ENCODE results near the gene MYOD1. TPM values are rescaled to one million over a fixed set of nuclear protein-coding genes. Genes with fewer than 3 reads are reported as not detected.

The MYOD1 gene
- polyA plus RNA-seq, 1 donor = 0.10 TPM

GRCh38 chr11:17734986-17735817, 15.8 kb downstream of the MYOD1 start:
- no CpG with 5 or more reads among the region's 73 CpGs for WGBS (ENCODE audit: insufficient coverage, low lambda C conversion rate)
- H3K27ac ChIP-seq (ENCODE audit: low read length) = no peak overlapping the region
- no peak overlapping the region for H3K4me3 ChIP-seq (ENCODE audit: low read length)
- H3K27me3 ChIP-seq (ENCODE audit: control insufficient read depth, insufficient read depth, low read length) = peaks cover 80% of the 10 kb centered on the region
- H3K4me1 ChIP-seq (ENCODE audit: control insufficient read depth, insufficient read depth, low read length) = peaks cover 7% of the 10 kb centered on the region
- DNase-seq = peak; percentile 56 to 77
- no peaks in the 10 kb centered on the region for H3K36me3 ChIP-seq (ENCODE audit: control insufficient read depth, insufficient read depth, low read length)
- peaks cover 3% of the 10 kb centered on the region for H3K9me3 ChIP-seq (ENCODE audit: control insufficient read depth, low read depth, low read length)

- Histone ChIP-seq H3K4me3 (ENCODE audit: low read length) (no peak overlapping the region), H3K36me3 (ENCODE audit: control insufficient read depth, insufficient read depth, low read length) (no peaks in the 10 kb centered on the region), H3K4me1 (ENCODE audit: control insufficient read depth, insufficient read depth, low read length) (peaks cover 7% of the 10 kb centered on the region), H3K27ac (ENCODE audit: low read length) (no peak overlapping the region), H3K27me3 (ENCODE audit: control insufficient read depth, insufficient read depth, low read length) (peaks cover 77% of the 10 kb centered on the region), H3K9me3 (ENCODE audit: control insufficient read depth, low read depth, low read length) (peaks cover 3% of the 10 kb centered on the region)
- no CpG with 5 or more reads among the region's 102 CpGs for WGBS (ENCODE audit: insufficient coverage, low lambda C conversion rate)
- DNase-seq = peak in 1 of 2 donors; percentile 17
These were observed 16.6 kb downstream of the MYOD1 start for GRCh38 chr11:17735818-17736578.

- Histone ChIP-seq H3K27me3 (ENCODE audit: control insufficient read depth, insufficient read depth, low read length) (peaks cover 74% of the 10 kb centered on the region), H3K36me3 (ENCODE audit: control insufficient read depth, insufficient read depth, low read length) (no peaks in the 10 kb centered on the region), H3K4me3 (ENCODE audit: low read length) (no peak overlapping the region), H3K4me1 (ENCODE audit: control insufficient read depth, insufficient read depth, low read length) (peaks cover 7% of the 10 kb centered on the region), H3K27ac (ENCODE audit: low read length) (no peak overlapping the region), H3K9me3 (ENCODE audit: control insufficient read depth, low read depth, low read length) (peaks cover 3% of the 10 kb centered on the region)
- no peak for DNase-seq
- 30% methylated on average over 2 of the region's 12 CpGs for WGBS (ENCODE audit: insufficient coverage, low lambda C conversion rate)
These were observed 17.2 kb downstream of the MYOD1 start for GRCh38 chr11:17736579-17736893.

- WGBS (ENCODE audit: insufficient coverage, low lambda C conversion rate) = no CpG with 5 or more reads among the region's 15 CpGs
- Histone ChIP-seq H3K36me3 (ENCODE audit: control insufficient read depth, insufficient read depth, low read length) (no peaks in the 10 kb centered on the region), H3K4me1 (ENCODE audit: control insufficient read depth, insufficient read depth, low read length) (peaks cover 7% of the 10 kb centered on the region), H3K27ac (ENCODE audit: low read length) (no peak overlapping the region), H3K27me3 (ENCODE audit: control insufficient read depth, insufficient read depth, low read length) (peaks cover 67% of the 10 kb centered on the region), H3K9me3 (ENCODE audit: control insufficient read depth, low read depth, low read length) (peaks cover 3% of the 10 kb centered on the region), H3K4me3 (ENCODE audit: low read length) (no peak overlapping the region)
- DNase-seq = no peak
These were observed 17.8 kb downstream of the MYOD1 start for GRCh38 chr11:17736930-17737817.

- Histone ChIP-seq H3K36me3 (ENCODE audit: control insufficient read depth, insufficient read depth, low read length) (no peaks in the 10 kb centered on the region), H3K4me3 (ENCODE audit: low read length) (no peak overlapping the region), H3K9me3 (ENCODE audit: control insufficient read depth, low read depth, low read length) (peaks cover 3% of the 10 kb centered on the region), H3K27me3 (ENCODE audit: control insufficient read depth, insufficient read depth, low read length) (peaks cover 56% of the 10 kb centered on the region), H3K27ac (ENCODE audit: low read length) (no peak overlapping the region), H3K4me1 (ENCODE audit: control insufficient read depth, insufficient read depth, low read length) (peaks cover 7% of the 10 kb centered on the region)
- no peak for DNase-seq
- WGBS (ENCODE audit: insufficient coverage, low lambda C conversion rate) = no CpG with 5 or more reads among the region's 10 CpGs
These were observed 19.0 kb downstream of the MYOD1 start for GRCh38 chr11:17738151-17738973.

- H3K36me3 ChIP-seq (ENCODE audit: control insufficient read depth, insufficient read depth, low read length) = no peaks in the 10 kb centered on the region
- no CpG with 5 or more reads among the region's 6 CpGs for WGBS (ENCODE audit: insufficient coverage, low lambda C conversion rate)
- no peak overlapping the region for H3K4me3 ChIP-seq (ENCODE audit: low read length)
- no peak overlapping the region for H3K27ac ChIP-seq (ENCODE audit: low read length)
- peaks cover 3% of the 10 kb centered on the region for H3K9me3 ChIP-seq (ENCODE audit: control insufficient read depth, low read depth, low read length)
- H3K4me1 ChIP-seq (ENCODE audit: control insufficient read depth, insufficient read depth, low read length) = no peaks in the 10 kb centered on the region
- H3K27me3 ChIP-seq (ENCODE audit: control insufficient read depth, insufficient read depth, low read length) = peaks cover 46% of the 10 kb centered on the region
- no peak for DNase-seq
These were observed 20.6 kb downstream of the MYOD1 start for GRCh38 chr11:17739945-17740338.

GRCh38 chr11:17740649-17741235, 21.4 kb downstream of the MYOD1 start:
- Histone ChIP-seq H3K36me3 (ENCODE audit: control insufficient read depth, insufficient read depth, low read length) (no peaks in the 10 kb centered on the region), H3K27me3 (ENCODE audit: control insufficient read depth, insufficient read depth, low read length) (peaks cover 42% of the 10 kb centered on the region), H3K4me1 (ENCODE audit: control insufficient read depth, insufficient read depth, low read length) (no peaks in the 10 kb centered on the region), H3K4me3 (ENCODE audit: low read length) (no peak overlapping the region), H3K27ac (ENCODE audit: low read length) (no peak overlapping the region), H3K9me3 (ENCODE audit: control insufficient read depth, low read depth, low read length) (peaks cover 3% of the 10 kb centered on the region)
- WGBS (ENCODE audit: insufficient coverage, low lambda C conversion rate) = no CpG with 5 or more reads among the region's 7 CpGs
- DNase-seq = peak in 1 of 2 donors; percentile 15

- DNase-seq = no peak
- H3K27ac ChIP-seq (ENCODE audit: low read length) = no peak overlapping the region
- H3K4me1 ChIP-seq (ENCODE audit: control insufficient read depth, insufficient read depth, low read length) = no peaks in the 10 kb centered on the region
- WGBS (ENCODE audit: insufficient coverage, low lambda C conversion rate) = no CpG with 5 or more reads among the region's 10 CpGs
- peaks cover under 1% of the 10 kb centered on the region for H3K9me3 ChIP-seq (ENCODE audit: control insufficient read depth, low read depth, low read length)
- no peak overlapping the region for H3K4me3 ChIP-seq (ENCODE audit: low read length)
- H3K27me3 ChIP-seq (ENCODE audit: control insufficient read depth, insufficient read depth, low read length) = peaks cover 35% of the 10 kb centered on the region
- no peaks in the 10 kb centered on the region for H3K36me3 ChIP-seq (ENCODE audit: control insufficient read depth, insufficient read depth, low read length)
These were observed 22.1 kb downstream of the MYOD1 start for GRCh38 chr11:17741487-17741886.

GRCh38 chr11:17742019-17742418, 22.6 kb downstream of the MYOD1 start:
- WGBS (ENCODE audit: insufficient coverage, low lambda C conversion rate) = no CpG with 5 or more reads among the region's 5 CpGs
- H3K4me3 ChIP-seq (ENCODE audit: low read length) = no peak overlapping the region
- DNase-seq = no peak
- no peaks in the 10 kb centered on the region for H3K4me1 ChIP-seq (ENCODE audit: control insufficient read depth, insufficient read depth, low read length)
- no peaks in the 10 kb centered on the region for H3K36me3 ChIP-seq (ENCODE audit: control insufficient read depth, insufficient read depth, low read length)
- peaks cover 30% of the 10 kb centered on the region for H3K27me3 ChIP-seq (ENCODE audit: control insufficient read depth, insufficient read depth, low read length)
- H3K9me3 ChIP-seq (ENCODE audit: control insufficient read depth, low read depth, low read length) = no peaks in the 10 kb centered on the region
- H3K27ac ChIP-seq (ENCODE audit: low read length) = no peak overlapping the region

Measured in large intestine (tissue), 3 donors.